ENCODE measurements around the gene ACBD3.

DNA sequence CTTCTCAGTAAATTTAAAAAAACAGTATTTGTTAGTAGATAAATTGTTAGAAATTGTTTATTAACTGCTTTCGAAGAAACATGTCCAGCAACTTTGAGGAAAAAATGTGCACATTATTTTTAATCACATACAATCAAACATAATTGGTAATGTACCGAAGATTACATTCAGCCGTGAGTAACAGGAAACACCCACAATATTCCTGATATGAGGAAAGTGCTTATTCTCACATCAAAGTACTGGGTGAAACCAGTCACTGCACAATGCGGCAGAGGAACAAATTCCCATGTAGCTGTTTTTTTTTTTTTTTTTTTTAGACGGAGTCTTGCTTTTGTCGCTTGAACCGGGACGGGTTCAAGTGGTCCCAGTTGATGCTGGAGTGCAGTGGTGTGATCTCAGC lies 9.7 kb downstream of the ACBD3 start:
- TF ChIP-seq, protein P1, sequence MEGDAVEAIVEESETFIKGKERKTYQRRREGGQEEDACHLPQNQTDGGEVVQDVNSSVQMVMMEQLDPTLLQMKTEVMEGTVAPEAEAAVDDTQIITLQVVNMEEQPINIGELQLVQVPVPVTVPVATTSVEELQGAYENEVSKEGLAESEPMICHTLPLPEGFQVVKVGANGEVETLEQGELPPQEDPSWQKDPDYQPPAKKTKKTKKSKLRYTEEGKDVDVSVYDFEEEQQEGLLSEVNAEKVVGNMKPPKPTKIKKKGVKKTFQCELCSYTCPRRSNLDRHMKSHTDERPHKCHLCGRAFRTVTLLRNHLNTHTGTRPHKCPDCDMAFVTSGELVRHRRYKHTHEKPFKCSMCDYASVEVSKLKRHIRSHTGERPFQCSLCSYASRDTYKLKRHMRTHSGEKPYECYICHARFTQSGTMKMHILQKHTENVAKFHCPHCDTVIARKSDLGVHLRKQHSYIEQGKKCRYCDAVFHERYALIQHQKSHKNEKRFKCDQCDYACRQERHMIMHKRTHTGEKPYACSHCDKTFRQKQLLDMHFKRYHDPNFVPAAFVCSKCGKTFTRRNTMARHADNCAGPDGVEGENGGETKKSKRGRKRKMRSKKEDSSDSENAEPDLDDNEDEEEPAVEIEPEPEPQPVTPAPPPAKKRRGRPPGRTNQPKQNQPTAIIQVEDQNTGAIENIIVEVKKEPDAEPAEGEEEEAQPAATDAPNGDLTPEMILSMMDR (IDR thresholded peaks at IDR 0.05; ENCODE audit: insufficient read depth, low read length): no peak
- TF ChIP-seq POLR2AphosphoS5 (IDR thresholded peaks at IDR 0.05; ENCODE audit: low read depth) (no peak), GABPA (IDR thresholded peaks at IDR 0.05; ENCODE audit: low read depth) (no peak)
- TF ChIP-seq, protein P2, sequence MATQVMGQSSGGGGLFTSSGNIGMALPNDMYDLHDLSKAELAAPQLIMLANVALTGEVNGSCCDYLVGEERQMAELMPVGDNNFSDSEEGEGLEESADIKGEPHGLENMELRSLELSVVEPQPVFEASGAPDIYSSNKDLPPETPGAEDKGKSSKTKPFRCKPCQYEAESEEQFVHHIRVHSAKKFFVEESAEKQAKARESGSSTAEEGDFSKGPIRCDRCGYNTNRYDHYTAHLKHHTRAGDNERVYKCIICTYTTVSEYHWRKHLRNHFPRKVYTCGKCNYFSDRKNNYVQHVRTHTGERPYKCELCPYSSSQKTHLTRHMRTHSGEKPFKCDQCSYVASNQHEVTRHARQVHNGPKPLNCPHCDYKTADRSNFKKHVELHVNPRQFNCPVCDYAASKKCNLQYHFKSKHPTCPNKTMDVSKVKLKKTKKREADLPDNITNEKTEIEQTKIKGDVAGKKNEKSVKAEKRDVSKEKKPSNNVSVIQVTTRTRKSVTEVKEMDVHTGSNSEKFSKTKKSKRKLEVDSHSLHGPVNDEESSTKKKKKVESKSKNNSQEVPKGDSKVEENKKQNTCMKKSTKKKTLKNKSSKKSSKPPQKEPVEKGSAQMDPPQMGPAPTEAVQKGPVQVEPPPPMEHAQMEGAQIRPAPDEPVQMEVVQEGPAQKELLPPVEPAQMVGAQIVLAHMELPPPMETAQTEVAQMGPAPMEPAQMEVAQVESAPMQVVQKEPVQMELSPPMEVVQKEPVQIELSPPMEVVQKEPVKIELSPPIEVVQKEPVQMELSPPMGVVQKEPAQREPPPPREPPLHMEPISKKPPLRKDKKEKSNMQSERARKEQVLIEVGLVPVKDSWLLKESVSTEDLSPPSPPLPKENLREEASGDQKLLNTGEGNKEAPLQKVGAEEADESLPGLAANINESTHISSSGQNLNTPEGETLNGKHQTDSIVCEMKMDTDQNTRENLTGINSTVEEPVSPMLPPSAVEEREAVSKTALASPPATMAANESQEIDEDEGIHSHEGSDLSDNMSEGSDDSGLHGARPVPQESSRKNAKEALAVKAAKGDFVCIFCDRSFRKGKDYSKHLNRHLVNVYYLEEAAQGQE (IDR thresholded peaks at IDR 0.05; ENCODE audit: insufficient replicate concordance, low read depth): no peak
